Neural cell (in vitro differentiated cells): ENCODE data around the gene FARP2.

Experiments
- EP300 ChIP-seq: fragments of 450-650 bp; conservative IDR thresholded peaks from 2 replicates; pipeline ENCODE4 v1.6.1; 2014; ENCODE audit warnings: antibody characterized with exemption, mild to moderate bottlenecking, moderate library complexity; ENCODE audit not compliant: poor library complexity, severe bottlenecking
- EZH2 ChIP-seq: fragments of 200-600, 300-800 bp; shearing (Covaris generic), sonication (generic); IDR thresholded peaks from 2 replicates; pipeline ENCODE4 v1.6.1; 2014; ENCODE audit warnings: antibody characterized with exemption, low read length, borderline replicate concordance, mild to moderate bottlenecking; ENCODE audit not compliant: insufficient read depth, poor library complexity, severe bottlenecking
- POLR2AphosphoS5 ChIP-seq: IDR thresholded peaks from 2 replicates; pipeline ENCODE4 v1.6.1; 2012
- RAD21 ChIP-seq: fragments of 450-650 bp; conservative IDR thresholded peaks from 2 replicates; pipeline ENCODE4 v1.6.1; 2014; ENCODE audit warnings: antibody characterized with exemption, mild to moderate bottlenecking, moderate library complexity
- TAF1 ChIP-seq: IDR thresholded peaks from 2 replicates; pipeline ENCODE4 v1.6.1; 2012; ENCODE audit warnings: low read depth
- TF ChIP-seq, protein P1 (sequence below): fragments of 450-650 bp; IDR thresholded peaks from 2 replicates; pipeline ENCODE4 v1.5.1; 2014; ENCODE audit warnings: antibody characterized with exemption, mild to moderate bottlenecking, moderate library complexity; ENCODE audit not compliant: poor library complexity, severe bottlenecking
- TF ChIP-seq, protein P2 (sequence below): IDR thresholded peaks from 2 replicates; pipeline ENCODE4 v1.6.1; 2012; ENCODE audit warnings: borderline replicate concordance

DNA sequence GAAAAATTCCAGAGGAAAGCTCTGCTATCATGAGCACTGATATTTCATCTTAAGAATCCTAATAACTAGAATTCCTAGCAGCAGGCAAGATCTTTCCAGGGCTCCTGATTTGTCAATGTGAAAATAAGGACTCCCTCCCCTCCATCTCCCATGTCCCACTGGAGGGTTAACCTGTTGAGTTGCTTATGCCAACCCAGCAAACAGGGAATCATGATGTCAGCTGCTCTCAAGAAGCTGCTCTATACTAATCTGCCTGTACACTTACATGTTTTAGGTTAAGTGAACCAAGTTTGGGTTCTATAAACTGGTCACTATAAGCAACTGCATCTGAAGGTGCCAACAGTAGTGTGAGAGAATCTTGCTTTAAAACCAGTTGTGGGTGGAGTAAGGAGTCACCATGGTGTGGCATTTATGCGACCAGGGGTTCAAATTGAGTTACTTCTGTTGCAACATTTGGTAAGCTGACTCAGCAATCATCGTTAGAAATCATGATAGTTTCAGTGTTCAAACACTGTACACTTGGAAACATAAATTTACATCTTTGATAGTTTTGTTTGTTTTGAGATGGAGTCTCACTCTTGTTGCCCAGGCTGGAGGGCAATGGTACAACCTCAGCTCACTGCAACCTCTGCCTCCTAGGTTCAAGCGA is 98.9 kb downstream of the FARP2 start:
- TF ChIP-seq, protein P1, sequence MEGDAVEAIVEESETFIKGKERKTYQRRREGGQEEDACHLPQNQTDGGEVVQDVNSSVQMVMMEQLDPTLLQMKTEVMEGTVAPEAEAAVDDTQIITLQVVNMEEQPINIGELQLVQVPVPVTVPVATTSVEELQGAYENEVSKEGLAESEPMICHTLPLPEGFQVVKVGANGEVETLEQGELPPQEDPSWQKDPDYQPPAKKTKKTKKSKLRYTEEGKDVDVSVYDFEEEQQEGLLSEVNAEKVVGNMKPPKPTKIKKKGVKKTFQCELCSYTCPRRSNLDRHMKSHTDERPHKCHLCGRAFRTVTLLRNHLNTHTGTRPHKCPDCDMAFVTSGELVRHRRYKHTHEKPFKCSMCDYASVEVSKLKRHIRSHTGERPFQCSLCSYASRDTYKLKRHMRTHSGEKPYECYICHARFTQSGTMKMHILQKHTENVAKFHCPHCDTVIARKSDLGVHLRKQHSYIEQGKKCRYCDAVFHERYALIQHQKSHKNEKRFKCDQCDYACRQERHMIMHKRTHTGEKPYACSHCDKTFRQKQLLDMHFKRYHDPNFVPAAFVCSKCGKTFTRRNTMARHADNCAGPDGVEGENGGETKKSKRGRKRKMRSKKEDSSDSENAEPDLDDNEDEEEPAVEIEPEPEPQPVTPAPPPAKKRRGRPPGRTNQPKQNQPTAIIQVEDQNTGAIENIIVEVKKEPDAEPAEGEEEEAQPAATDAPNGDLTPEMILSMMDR = no peak
- TF ChIP-seq, protein P2, sequence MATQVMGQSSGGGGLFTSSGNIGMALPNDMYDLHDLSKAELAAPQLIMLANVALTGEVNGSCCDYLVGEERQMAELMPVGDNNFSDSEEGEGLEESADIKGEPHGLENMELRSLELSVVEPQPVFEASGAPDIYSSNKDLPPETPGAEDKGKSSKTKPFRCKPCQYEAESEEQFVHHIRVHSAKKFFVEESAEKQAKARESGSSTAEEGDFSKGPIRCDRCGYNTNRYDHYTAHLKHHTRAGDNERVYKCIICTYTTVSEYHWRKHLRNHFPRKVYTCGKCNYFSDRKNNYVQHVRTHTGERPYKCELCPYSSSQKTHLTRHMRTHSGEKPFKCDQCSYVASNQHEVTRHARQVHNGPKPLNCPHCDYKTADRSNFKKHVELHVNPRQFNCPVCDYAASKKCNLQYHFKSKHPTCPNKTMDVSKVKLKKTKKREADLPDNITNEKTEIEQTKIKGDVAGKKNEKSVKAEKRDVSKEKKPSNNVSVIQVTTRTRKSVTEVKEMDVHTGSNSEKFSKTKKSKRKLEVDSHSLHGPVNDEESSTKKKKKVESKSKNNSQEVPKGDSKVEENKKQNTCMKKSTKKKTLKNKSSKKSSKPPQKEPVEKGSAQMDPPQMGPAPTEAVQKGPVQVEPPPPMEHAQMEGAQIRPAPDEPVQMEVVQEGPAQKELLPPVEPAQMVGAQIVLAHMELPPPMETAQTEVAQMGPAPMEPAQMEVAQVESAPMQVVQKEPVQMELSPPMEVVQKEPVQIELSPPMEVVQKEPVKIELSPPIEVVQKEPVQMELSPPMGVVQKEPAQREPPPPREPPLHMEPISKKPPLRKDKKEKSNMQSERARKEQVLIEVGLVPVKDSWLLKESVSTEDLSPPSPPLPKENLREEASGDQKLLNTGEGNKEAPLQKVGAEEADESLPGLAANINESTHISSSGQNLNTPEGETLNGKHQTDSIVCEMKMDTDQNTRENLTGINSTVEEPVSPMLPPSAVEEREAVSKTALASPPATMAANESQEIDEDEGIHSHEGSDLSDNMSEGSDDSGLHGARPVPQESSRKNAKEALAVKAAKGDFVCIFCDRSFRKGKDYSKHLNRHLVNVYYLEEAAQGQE = no peak
- no peak for TF ChIP-seq EP300
- no peak for TF ChIP-seq RAD21
- TF ChIP-seq EZH2 = no peak
- TF ChIP-seq POLR2AphosphoS5 = no peak
- TF ChIP-seq TAF1 = no peak
